ENCODE results near the gene PAPPA. TPM values are rescaled to one million over a fixed set of nuclear protein-coding genes. Genes with fewer than 3 reads are reported as not detected.

The PAPPA gene
- total RNA-seq, 1 donor from 2014 or later = 219 TPM

DNA sequence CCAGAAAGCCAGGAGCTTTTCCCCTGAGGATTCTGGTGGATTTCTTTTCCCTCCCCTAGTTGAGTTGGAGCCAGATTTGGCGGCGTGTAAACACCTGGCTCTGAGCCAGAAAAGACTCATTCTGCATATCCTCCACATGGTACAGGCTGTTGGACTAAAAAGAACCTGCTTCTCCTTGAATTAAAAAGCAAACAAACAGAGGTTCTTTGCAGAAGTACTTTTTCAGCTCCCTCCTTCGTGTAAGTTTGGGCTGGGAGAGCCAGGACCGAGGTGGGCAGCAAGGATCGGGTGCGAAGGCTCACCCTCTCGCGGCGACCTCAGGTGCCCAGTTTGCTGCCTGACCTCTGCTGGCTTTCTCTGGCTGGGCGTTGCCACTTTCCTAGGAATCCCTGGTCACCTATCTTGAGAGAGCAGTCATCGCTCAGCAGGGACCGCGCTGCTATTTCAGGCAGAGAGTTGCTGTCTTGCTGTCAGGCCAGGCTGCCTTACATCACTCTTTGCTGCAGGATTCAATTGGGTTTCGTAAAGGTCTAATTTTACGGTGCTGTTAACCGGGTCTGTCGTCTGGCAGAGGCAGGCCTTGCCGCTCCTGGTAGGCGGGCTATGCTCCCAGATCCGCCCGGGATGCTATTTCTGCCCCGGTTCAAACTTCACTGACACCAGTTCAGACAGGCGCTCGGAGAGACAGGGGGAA, 3.2 kb downstream of the PAPPA start:
- Mint-ChIP-seq H3K27me3 (ENCODE audit: low read depth) (no peaks in the 10 kb centered on the region), H3K27ac (ENCODE audit: unreplicated experiment) (peak overlapping the region; percentile 97), H3K4me3 (ENCODE audit: unreplicated experiment) (peak overlapping the region; percentile 76), H3K9me3 (ENCODE audit: low read depth) (no peaks in the 10 kb centered on the region), H3K36me3 (ENCODE audit: low read depth) (peaks cover 21% of the 10 kb centered on the region), H3K4me1 (ENCODE audit: low read depth) (peaks cover 77% of the 10 kb centered on the region)
- DNase-seq (ENCODE audit: low spot score) = no peak
- TF ChIP-seq, protein P1, sequence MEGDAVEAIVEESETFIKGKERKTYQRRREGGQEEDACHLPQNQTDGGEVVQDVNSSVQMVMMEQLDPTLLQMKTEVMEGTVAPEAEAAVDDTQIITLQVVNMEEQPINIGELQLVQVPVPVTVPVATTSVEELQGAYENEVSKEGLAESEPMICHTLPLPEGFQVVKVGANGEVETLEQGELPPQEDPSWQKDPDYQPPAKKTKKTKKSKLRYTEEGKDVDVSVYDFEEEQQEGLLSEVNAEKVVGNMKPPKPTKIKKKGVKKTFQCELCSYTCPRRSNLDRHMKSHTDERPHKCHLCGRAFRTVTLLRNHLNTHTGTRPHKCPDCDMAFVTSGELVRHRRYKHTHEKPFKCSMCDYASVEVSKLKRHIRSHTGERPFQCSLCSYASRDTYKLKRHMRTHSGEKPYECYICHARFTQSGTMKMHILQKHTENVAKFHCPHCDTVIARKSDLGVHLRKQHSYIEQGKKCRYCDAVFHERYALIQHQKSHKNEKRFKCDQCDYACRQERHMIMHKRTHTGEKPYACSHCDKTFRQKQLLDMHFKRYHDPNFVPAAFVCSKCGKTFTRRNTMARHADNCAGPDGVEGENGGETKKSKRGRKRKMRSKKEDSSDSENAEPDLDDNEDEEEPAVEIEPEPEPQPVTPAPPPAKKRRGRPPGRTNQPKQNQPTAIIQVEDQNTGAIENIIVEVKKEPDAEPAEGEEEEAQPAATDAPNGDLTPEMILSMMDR (IDR thresholded peaks at IDR 0.05) = no peak

DNA sequence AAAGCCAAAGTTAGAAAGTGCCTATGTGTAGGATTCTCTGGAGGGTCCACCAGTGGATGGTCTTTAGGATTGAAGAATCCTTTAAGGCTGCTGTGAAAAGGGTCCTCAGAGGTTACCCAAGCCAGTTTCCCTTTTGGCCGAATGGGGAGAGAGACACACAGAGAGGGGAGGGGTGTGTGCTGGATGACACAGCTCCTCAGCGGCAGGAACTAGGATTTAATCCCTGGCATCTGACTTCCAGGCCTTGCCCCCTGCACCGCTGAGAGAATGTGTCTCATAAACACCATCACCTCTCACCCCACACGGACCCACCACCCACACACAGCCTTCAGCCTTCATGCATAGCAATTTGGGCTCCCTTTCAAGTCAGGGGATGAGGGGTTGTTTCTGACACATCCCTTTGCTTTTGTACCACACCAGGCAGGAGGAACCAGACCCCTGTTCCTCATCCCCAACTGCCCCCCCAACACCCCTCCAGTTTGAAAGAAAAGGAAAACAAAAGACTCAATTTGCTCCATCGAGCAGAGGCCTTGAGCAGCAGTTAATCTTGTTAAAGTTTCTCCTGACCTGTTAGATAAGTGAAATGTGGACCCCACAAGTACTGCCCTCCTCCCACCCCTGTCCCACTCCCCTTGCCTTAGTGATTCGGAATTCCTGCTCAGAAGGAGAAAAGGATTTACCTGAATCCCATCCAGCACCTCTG, 4.0 kb downstream of the PAPPA start:
- Mint-ChIP-seq H3K27ac (ENCODE audit: unreplicated experiment) (peak overlapping the region; percentile 97), H3K9me3 (ENCODE audit: low read depth) (no peaks in the 10 kb centered on the region), H3K27me3 (ENCODE audit: low read depth) (no peaks in the 10 kb centered on the region), H3K4me1 (ENCODE audit: low read depth) (peaks cover 78% of the 10 kb centered on the region), H3K36me3 (ENCODE audit: low read depth) (peaks cover 21% of the 10 kb centered on the region), H3K4me3 (ENCODE audit: unreplicated experiment) (peak overlapping the region; percentile 76)
- DNase-seq (ENCODE audit: low spot score) = no peak
- TF ChIP-seq, protein P1 (IDR thresholded peaks at IDR 0.05) = no peak

GRCh38 chr9:116160676-116161571, 7.3 kb downstream of the PAPPA start:
- TF ChIP-seq, protein P1 (IDR thresholded peaks at IDR 0.05) = no peak
- peak overlapping the region; percentile 85 for H3K27ac Mint-ChIP-seq (ENCODE audit: unreplicated experiment)
- H3K9me3 Mint-ChIP-seq (ENCODE audit: low read depth) = no peaks in the 10 kb centered on the region
- H3K27me3 Mint-ChIP-seq (ENCODE audit: low read depth) = no peaks in the 10 kb centered on the region
- peaks cover 32% of the 10 kb centered on the region for H3K36me3 Mint-ChIP-seq (ENCODE audit: low read depth)
- peak overlapping the region; percentile 31 for H3K4me3 Mint-ChIP-seq (ENCODE audit: unreplicated experiment)
- no peak for DNase-seq (ENCODE audit: low spot score)
- peaks cover 81% of the 10 kb centered on the region for H3K4me1 Mint-ChIP-seq (ENCODE audit: low read depth)

GRCh38 chr9:116162241-116162781, 8.7 kb downstream of the PAPPA start:
- H3K4me3 Mint-ChIP-seq (ENCODE audit: unreplicated experiment) = no peak overlapping the region
- TF ChIP-seq, protein P1 (IDR thresholded peaks at IDR 0.05) = no peak
- no peaks in the 10 kb centered on the region for H3K27me3 Mint-ChIP-seq (ENCODE audit: low read depth)
- H3K27ac Mint-ChIP-seq (ENCODE audit: unreplicated experiment) = peak overlapping the region; percentile 85
- no peak for DNase-seq (ENCODE audit: low spot score)
- peaks cover 79% of the 10 kb centered on the region for H3K4me1 Mint-ChIP-seq (ENCODE audit: low read depth)
- no peaks in the 10 kb centered on the region for H3K9me3 Mint-ChIP-seq (ENCODE audit: low read depth)
- H3K36me3 Mint-ChIP-seq (ENCODE audit: low read depth) = peaks cover 32% of the 10 kb centered on the region
